Liver (tissue), 3 donors: ENCODE data around the gene MOB3B.

Experiments
- ATF3 ChIP-seq: IDR thresholded peaks from 2 replicates; pipeline ENCODE4 v1.6.1; 2016; ENCODE audit warnings: antibody characterized with exemption
- CTCF ChIP-seq: fragments of 150-350 bp; IDR thresholded peaks from 2 replicates; pipeline ENCODE4 v1.5.1; 2017; ENCODE audit warnings: improper control_type of control experiment, low read depth, low read length; ENCODE audit not compliant: missing input control
- EGR1 ChIP-seq, 2 donors: IDR thresholded peaks; 2 replicates each; pipeline ENCODE4 v1.6.1; 2016 to 2018; ENCODE audit warnings: antibody characterized with exemption in 2 of 2, low read depth in 2 of 2
- HNF4G ChIP-seq: IDR thresholded peaks from 2 replicates; pipeline ENCODE4 v1.6.1; 2016; ENCODE audit warnings: antibody characterized with exemption
- JUND ChIP-seq, 2 donors: IDR thresholded peaks; 2 replicates each; pipeline ENCODE4 v1.6.1; 2016; ENCODE audit warnings: antibody characterized with exemption in 2 of 2
- MAX ChIP-seq: IDR thresholded peaks from 2 replicates; pipeline ENCODE4 v1.6.1; 2016; ENCODE audit warnings: antibody characterized with exemption
- NR2F2 ChIP-seq: IDR thresholded peaks from 2 replicates; pipeline ENCODE4 v1.6.1; 2016; ENCODE audit warnings: antibody characterized with exemption
- RAD21 ChIP-seq, 2 donors: IDR thresholded peaks; 2 replicates each; pipeline ENCODE4 v1.6.1; 2016; ENCODE audit warnings: antibody characterized with exemption in 2 of 2, mild to moderate bottlenecking in 2 of 2
- REST ChIP-seq: IDR thresholded peaks from 2 replicates; pipeline ENCODE4 v1.6.1; 2016; ENCODE audit warnings: antibody characterized with exemption, mild to moderate bottlenecking
- SP1 ChIP-seq: IDR thresholded peaks from 2 replicates; pipeline ENCODE4 v1.6.1; 2018; ENCODE audit warnings: antibody characterized with exemption, mild to moderate bottlenecking
- TAF1 ChIP-seq: conservative IDR thresholded peaks from 2 replicates; pipeline ENCODE4 v1.6.1; 2016; ENCODE audit warnings: antibody characterized with exemption, mild to moderate bottlenecking
- ZBTB33 ChIP-seq: IDR thresholded peaks from 2 replicates; pipeline ENCODE4 v1.6.1; 2016; ENCODE audit warnings: antibody characterized with exemption
- donor health status: healthy.
- donor health status: healthy.

- TF ChIP-seq CTCF = no peak
- TF ChIP-seq SP1 = no peak
- no peak for TF ChIP-seq REST
- TF ChIP-seq ATF3 = no peak
- TF ChIP-seq MAX = no peak
- no peak for TF ChIP-seq ZBTB33
- TF ChIP-seq EGR1 (IDR thresholded peaks at IDR 0.05; ENCODE audit: low read depth in 2 of 2) = no peak
- TF ChIP-seq TAF1 = no peak
- no peak for TF ChIP-seq NR2F2
- no peak for TF ChIP-seq JUND (IDR thresholded peaks at IDR 0.05)
- no peak for TF ChIP-seq HNF4G
- no peak for TF ChIP-seq RAD21 (IDR thresholded peaks at IDR 0.05)
These were observed 713 bp downstream of the MOB3B start for GRCh38 chr9:27528886-27529315.
